Astrocyte (in vitro differentiated cells and primary cell): ENCODE measurements around the gene MAMLD1. TPM values are rescaled to one million over a fixed set of nuclear protein-coding genes. Genes with fewer than 3 reads are reported as not detected.
A peak's percentile ranks its signal among the peaks of the same experiment; 100 is the strongest.

ENCODE experiments used
- DNase-seq: peaks from one replicate; pipeline ENCODE4 v3.0.0-alpha.2; 2010; ENCODE audit warnings: low read depth
- FAIRE-seq: peaks from 2 replicates; lab custom pipeline; 2011; peaks lifted over from hg19 to GRCh38; lab: Jason Lieb, UNC
- H2AFZ ChIP-seq: 2 replicates; pipeline ENCODE4 v1.6.0; 2012; ENCODE audit warnings: low read depth, low read length, inconsistent platforms
- H3K27ac ChIP-seq: 2 replicates; pipeline ENCODE4 v1.5.1; 2011; ENCODE audit warnings: low read depth, low read length, inconsistent platforms
- H3K27me3 ChIP-seq: 2 replicates; pipeline ENCODE4 v1.6.0; 2011; ENCODE audit warnings: low read length, inconsistent platforms; ENCODE audit not compliant: insufficient read depth
- H3K36me3 ChIP-seq: 2 replicates; pipeline ENCODE4 v1.5.1; 2011; ENCODE audit warnings: low read length, inconsistent platforms; ENCODE audit not compliant: insufficient read depth
- H3K4me1 ChIP-seq: 2 replicates; pipeline ENCODE4 v1.5.1; 2011; ENCODE audit warnings: low read length, inconsistent platforms; ENCODE audit not compliant: insufficient read depth
- H3K4me2 ChIP-seq: 2 replicates; pipeline ENCODE4 v1.6.0; 2012; ENCODE audit warnings: low read length, inconsistent platforms
- H3K4me3 ChIP-seq: 2 replicates; pipeline ENCODE4 v1.5.1; 2011; ENCODE audit warnings: low read depth, mild to moderate bottlenecking, low read length, inconsistent platforms; ENCODE audit not compliant: insufficient read depth
- H3K79me2 ChIP-seq: 2 replicates; pipeline ENCODE4 v1.6.0; 2012; ENCODE audit warnings: mild to moderate bottlenecking, low read length, inconsistent platforms; ENCODE audit not compliant: insufficient read depth
- H3K9ac ChIP-seq: 2 replicates; pipeline ENCODE4 v1.6.0; 2012; ENCODE audit warnings: mild to moderate bottlenecking, low read length, inconsistent platforms
- H3K9me3 ChIP-seq: 2 replicates; pipeline ENCODE4 v1.5.1; 2012; ENCODE audit warnings: low read depth, mild to moderate bottlenecking, low read length, inconsistent platforms; ENCODE audit not compliant: insufficient read depth
- H4K20me1 ChIP-seq: 2 replicates; pipeline ENCODE4 v1.6.0; 2012; ENCODE audit warnings: low read length, inconsistent platforms; ENCODE audit not compliant: insufficient read depth
- H3K27ac Mint-ChIP-seq: one replicate; pipeline ENCODE4 v1.8.0; 2021; ENCODE audit warnings: mild to moderate bottlenecking, mixed read lengths; ENCODE audit not compliant: unreplicated experiment
- H3K27me3 Mint-ChIP-seq: one replicate; pipeline ENCODE4 v1.8.0; 2021; ENCODE audit warnings: low read depth, mixed read lengths; ENCODE audit not compliant: unreplicated experiment
- H3K36me3 Mint-ChIP-seq: one replicate; pipeline ENCODE4 v1.8.0; 2021; ENCODE audit warnings: low read depth, mixed read lengths; ENCODE audit not compliant: unreplicated experiment
- H3K4me1 Mint-ChIP-seq: one replicate; pipeline ENCODE4 v1.8.0; 2021; ENCODE audit warnings: low read depth, mixed read lengths; ENCODE audit not compliant: unreplicated experiment
- H3K4me3 Mint-ChIP-seq: one replicate; pipeline ENCODE4 v1.8.0; 2021; ENCODE audit warnings: mild to moderate bottlenecking, moderate library complexity, mixed read lengths; ENCODE audit not compliant: unreplicated experiment
- H3K9me3 Mint-ChIP-seq: one replicate; pipeline ENCODE4 v1.8.0; 2021; ENCODE audit warnings: mild to moderate bottlenecking, mixed read lengths; ENCODE audit not compliant: unreplicated experiment
- CTCF ChIP-seq: IDR thresholded peaks from 2 replicates; pipeline ENCODE4 v1.5.1; 2011; ENCODE audit warnings: low read depth, mild to moderate bottlenecking, inconsistent platforms, low read length, moderate library complexity; ENCODE audit not compliant: insufficient read depth
- EZH2 ChIP-seq: IDR thresholded peaks from 2 replicates; pipeline ENCODE4 v1.6.1; 2012; ENCODE audit warnings: mild to moderate bottlenecking, low read length, inconsistent platforms; ENCODE audit not compliant: insufficient read depth
- total RNA-seq: library from RNA; stranded (reverse); gene quantifications from 2 replicates; pipeline ENCODE4 v1.2.1, GENCODE V29; 2021

Gene MAMLD1
- total RNA-seq, 1 donor from 2014 or later: 6.6 TPM

- H3K79me2 ChIP-seq: peaks cover 63% of the 10 kb centered on the region
Observed at GRCh38 chrX:150377005-150377404, 13.9 kb downstream of the MAMLD1 start.

GRCh38 chrX:150405006-150405405 lies 41.9 kb downstream of the MAMLD1 start:
- H3K4me1 ChIP-seq: no peaks in the 10 kb centered on the region
- H3K4me3 ChIP-seq: no peak overlapping the region
- FAIRE-seq: peak; percentile 73
- no peak overlapping the region for H2AFZ ChIP-seq
- H3K9ac ChIP-seq: no peak overlapping the region
- H3K9me3 ChIP-seq: no peaks in the 10 kb centered on the region
- H3K79me2 ChIP-seq: peaks cover 8% of the 10 kb centered on the region
- no peak overlapping the region for H3K27ac ChIP-seq
- H3K27me3 ChIP-seq: no peaks in the 10 kb centered on the region
- no peaks in the 10 kb centered on the region for H3K36me3 Mint-ChIP-seq
- H3K27me3 Mint-ChIP-seq: no peaks in the 10 kb centered on the region
- no peak overlapping the region for H3K4me2 ChIP-seq
- H3K36me3 ChIP-seq: no peaks in the 10 kb centered on the region
- peak; percentile 6 for DNase-seq
- no peak overlapping the region for H3K4me3 Mint-ChIP-seq
- no peaks in the 10 kb centered on the region for H3K4me1 Mint-ChIP-seq
- no peak overlapping the region for H3K27ac Mint-ChIP-seq
- no peaks in the 10 kb centered on the region for H3K9me3 Mint-ChIP-seq
- peaks cover 6% of the 10 kb centered on the region for H4K20me1 ChIP-seq
- TF ChIP-seq EZH2: no peak
- no peak for TF ChIP-seq CTCF

More at GRCh38 chrX:150377005-150377404, 13.9 kb downstream of the MAMLD1 start:
- H3K4me1 ChIP-seq: no peaks in the 10 kb centered on the region
- no peak overlapping the region for H2AFZ ChIP-seq
- FAIRE-seq: no peak
- no peak overlapping the region for H3K4me3 ChIP-seq
- Mint-ChIP-seq H3K27me3 (no peaks in the 10 kb centered on the region), H3K4me3 (no peak overlapping the region), H3K9me3 (no peaks in the 10 kb centered on the region), H3K36me3 (no peaks in the 10 kb centered on the region), H3K27ac (no peak overlapping the region), H3K4me1 (peaks cover 2% of the 10 kb centered on the region)
- H3K36me3 ChIP-seq: no peaks in the 10 kb centered on the region
- TF ChIP-seq EZH2 (no peak), CTCF (no peak)
- DNase-seq: no peak
- no peak overlapping the region for H3K4me2 ChIP-seq
- H4K20me1 ChIP-seq: peaks cover 9% of the 10 kb centered on the region
- H3K9ac ChIP-seq: no peak overlapping the region
- H3K27ac ChIP-seq: no peak overlapping the region
- H3K27me3 ChIP-seq: no peaks in the 10 kb centered on the region
- H3K9me3 ChIP-seq: no peaks in the 10 kb centered on the region

GRCh38 chrX:150405576-150405975 lies 42.5 kb downstream of the MAMLD1 start:
- TF ChIP-seq CTCF (no peak), EZH2 (no peak)
- Histone ChIP-seq H3K27ac (no peak overlapping the region), H4K20me1 (peaks cover 11% of the 10 kb centered on the region), H3K9me3 (no peaks in the 10 kb centered on the region), H3K4me3 (no peak overlapping the region), H3K27me3 (no peaks in the 10 kb centered on the region), H3K36me3 (no peaks in the 10 kb centered on the region), H3K9ac (no peak overlapping the region), H3K79me2 (peaks cover 8% of the 10 kb centered on the region), H3K4me1 (no peaks in the 10 kb centered on the region), H2AFZ (no peak overlapping the region), H3K4me2 (no peak overlapping the region)
- Mint-ChIP-seq H3K27me3 (no peaks in the 10 kb centered on the region), H3K36me3 (no peaks in the 10 kb centered on the region), H3K9me3 (no peaks in the 10 kb centered on the region), H3K27ac (no peak overlapping the region), H3K4me3 (no peak overlapping the region), H3K4me1 (no peaks in the 10 kb centered on the region)
- DNase-seq: no peak
- no peak for FAIRE-seq
